ENCODE data around the gene GAS2L3.

DNA sequence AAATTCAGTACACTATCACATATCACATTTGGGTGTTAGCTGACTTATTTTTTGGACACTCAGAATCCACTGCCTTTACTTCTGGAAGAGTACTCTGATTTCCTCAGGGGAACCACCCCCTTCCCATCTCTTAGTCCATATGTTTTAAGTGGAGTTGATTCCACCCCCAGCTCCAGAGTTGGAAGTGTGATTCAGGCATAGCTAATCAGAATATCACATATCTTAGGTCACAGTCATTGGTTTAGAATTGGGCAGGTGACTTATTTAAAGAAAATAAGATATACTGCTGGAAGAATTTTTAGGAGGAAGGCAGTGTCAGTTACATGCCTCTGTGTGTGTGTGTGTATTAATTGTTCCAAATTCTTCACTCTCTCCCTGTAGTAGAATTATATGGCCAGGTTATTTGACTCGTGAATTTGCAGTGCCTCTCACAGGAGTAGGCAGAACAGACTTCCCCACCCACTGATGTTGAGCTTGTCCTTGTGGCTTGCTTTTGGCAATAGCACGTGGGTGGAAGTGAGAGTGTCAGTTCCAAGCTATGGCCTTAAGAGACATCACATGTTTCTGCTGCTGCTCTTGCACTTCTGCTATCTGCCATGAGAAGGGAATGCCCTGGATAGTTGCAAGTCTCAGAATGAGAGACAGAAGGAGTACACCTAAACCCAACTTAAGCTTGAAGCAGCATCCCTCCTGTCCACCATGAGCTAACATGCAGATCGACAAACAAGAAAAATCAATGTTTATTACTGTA lies 6.4 kb upstream of the GAS2L3 start:
- TF ChIP-seq, protein P1, sequence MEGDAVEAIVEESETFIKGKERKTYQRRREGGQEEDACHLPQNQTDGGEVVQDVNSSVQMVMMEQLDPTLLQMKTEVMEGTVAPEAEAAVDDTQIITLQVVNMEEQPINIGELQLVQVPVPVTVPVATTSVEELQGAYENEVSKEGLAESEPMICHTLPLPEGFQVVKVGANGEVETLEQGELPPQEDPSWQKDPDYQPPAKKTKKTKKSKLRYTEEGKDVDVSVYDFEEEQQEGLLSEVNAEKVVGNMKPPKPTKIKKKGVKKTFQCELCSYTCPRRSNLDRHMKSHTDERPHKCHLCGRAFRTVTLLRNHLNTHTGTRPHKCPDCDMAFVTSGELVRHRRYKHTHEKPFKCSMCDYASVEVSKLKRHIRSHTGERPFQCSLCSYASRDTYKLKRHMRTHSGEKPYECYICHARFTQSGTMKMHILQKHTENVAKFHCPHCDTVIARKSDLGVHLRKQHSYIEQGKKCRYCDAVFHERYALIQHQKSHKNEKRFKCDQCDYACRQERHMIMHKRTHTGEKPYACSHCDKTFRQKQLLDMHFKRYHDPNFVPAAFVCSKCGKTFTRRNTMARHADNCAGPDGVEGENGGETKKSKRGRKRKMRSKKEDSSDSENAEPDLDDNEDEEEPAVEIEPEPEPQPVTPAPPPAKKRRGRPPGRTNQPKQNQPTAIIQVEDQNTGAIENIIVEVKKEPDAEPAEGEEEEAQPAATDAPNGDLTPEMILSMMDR (IDR thresholded peaks at IDR 0.05) = no peak
- no peak for TF ChIP-seq EP300 (IDR thresholded peaks at IDR 0.05; ENCODE audit: low read depth)
- no peak for TF ChIP-seq POLR2A (IDR thresholded peaks at IDR 0.05)

All from transverse colon (tissue), 3 donors.